ENCODE data around the gene SVOP. TPM values are rescaled to one million over a fixed set of nuclear protein-coding genes. Genes with fewer than 3 reads are reported as not detected.
"Not testable (repeated sequence)": the region's sequence is repeated elsewhere in the genome, so short reads cannot be mapped to it uniquely, and the experiment has no call there.

Gene SVOP
- total RNA-seq, 3 donors from 2014 or later, result not detected

- DNase-seq; ATAC-seq; H3K9me3 Mint-ChIP-seq; H3K36me3 Mint-ChIP-seq (ENCODE audit: insufficient read depth); H3K27me3 Mint-ChIP-seq (ENCODE audit: low read depth): not testable (repeated sequence)
- peaks cover 40% of the 10 kb centered on the region for H3K4me1 Mint-ChIP-seq (ENCODE audit: low read depth)
- H3K4me3 Mint-ChIP-seq, result peak overlapping the region; percentile 88
These were observed 161.5 kb downstream of the SVOP start for GRCh38 chr12:108859141-108859922.

- ATAC-seq (no peak), DNase-seq (no peak)
- H3K4me3 Mint-ChIP-seq, result peak overlapping the region; percentile 88
- H3K27me3 Mint-ChIP-seq (ENCODE audit: low read depth), result no peaks in the 10 kb centered on the region
- H3K36me3 Mint-ChIP-seq (ENCODE audit: insufficient read depth), result peaks cover 2% of the 10 kb centered on the region
- H3K9me3 Mint-ChIP-seq, result no peaks in the 10 kb centered on the region
- H3K4me1 Mint-ChIP-seq (ENCODE audit: low read depth), result peaks cover 42% of the 10 kb centered on the region
These were observed 162.4 kb downstream of the SVOP start for GRCh38 chr12:108858311-108859074.

Other genes with a start within 250 kb of the SVOP start
- 10 to 100 TPM; 17.0 to 20.7 (median 18.2) TPM for gene SSH1, start 163.5 kb downstream of the SVOP start, total RNA-seq
- gene DAO, start 141.0 kb downstream of the SVOP start, total RNA-seq, result not detected
- gene USP30, start 31.5 kb upstream of the SVOP start, total RNA-seq, result 10 to 100 TPM in 1 of 3 donors, 1 to 10 TPM in 2; 5.6 to 11.5 (median 8.6) TPM
- 10 to 100 TPM; 59.8 to 73.2 (median 71.4) TPM for gene ALKBH2, start 72.4 kb upstream of the SVOP start, total RNA-seq
- 100 to 1,000 TPM in 2 of 3 donors, 10 to 100 TPM in 1; 91.9 to 134 (median 117) TPM for gene UNG, start 76.5 kb upstream of the SVOP start, total RNA-seq
- gene ACACB, start 95.5 kb upstream of the SVOP start, total RNA-seq, result 1 to 10 TPM; 1.6 to 4.5 (median 3.8) TPM

Measured in activated T-cell treated with anti-CD3 and anti-CD28 coated beads, Interleukin-2, amount 50 U/mL, for 4 hours (primary cell).